GM23338 (cell line): Measurements from ENCODE around the gene BRD3. TPM values are rescaled to one million over a fixed set of nuclear protein-coding genes. Genes with fewer than 3 reads are reported as not detected.

Experiments used
- ATAC-seq: fragments of 200-7000 bp; cut with Tn5 transposase; 3 replicates; pipeline ENCODE4 v1.9.1; 2020
- DNase-seq: peaks from one replicate; pipeline ENCODE4 v3.0.0-alpha.2; 2015; ENCODE audit warnings: low spot score
- H2AFZ ChIP-seq: fragments of 200-600 bp; sonication (generic); 2 replicates; pipeline ENCODE4 v1.8.0; 2016; ENCODE audit warnings: antibody characterized with exemption, mild to moderate bottlenecking, moderate library complexity
- H3F3A ChIP-seq: fragments of 200-600 bp; sonication (generic); replicated peaks from 2 replicates; pipeline ENCODE4 v1.8.0; 2017; ENCODE audit warnings: antibody characterized with exemption, mixed run types, low read depth
- H3K27ac ChIP-seq: fragments of 200-600 bp; sonication (generic); 2 replicates; pipeline ENCODE4 v1.6.1; 2016; ENCODE audit warnings: low read depth
- H3K27me3 ChIP-seq: fragments of 200-600 bp; sonication (generic); 2 replicates; pipeline ENCODE4 v1.8.0; 2016; ENCODE audit warnings: mild to moderate bottlenecking, mixed run types, moderate library complexity; ENCODE audit not compliant: insufficient read depth
- H3K36me3 ChIP-seq: fragments of 200-600 bp; sonication (generic); 2 replicates; pipeline ENCODE4 v1.8.0; 2016; ENCODE audit warnings: mild to moderate bottlenecking; ENCODE audit not compliant: insufficient read depth
- H3K4me1 ChIP-seq: fragments of 200-600 bp; sonication (generic); 2 replicates; pipeline ENCODE4 v1.8.0; 2016; ENCODE audit warnings: mild to moderate bottlenecking, moderate library complexity; ENCODE audit not compliant: insufficient read depth
- H3K4me2 ChIP-seq: fragments of 200-600 bp; sonication (generic); 2 replicates; pipeline ENCODE4 v1.7.1; 2017; ENCODE audit warnings: mixed run types
- H3K4me3 ChIP-seq: fragments of 200-600 bp; sonication (generic); 2 replicates; pipeline ENCODE4 v1.6.1; 2016; ENCODE audit warnings: mixed run types
- H3K79me2 ChIP-seq: fragments of 200-600 bp; sonication (generic); replicated peaks from 2 replicates; pipeline ENCODE4 v1.8.0; 2017; ENCODE audit warnings: mild to moderate bottlenecking; ENCODE audit not compliant: insufficient read depth
- H3K9me2 ChIP-seq: fragments of 200-600 bp; sonication (generic); 2 replicates; pipeline ENCODE4 v1.8.0; 2017; ENCODE audit not compliant: insufficient read depth
- H4K20me1 ChIP-seq: fragments of 200-600 bp; sonication (generic); replicated peaks from 2 replicates; pipeline ENCODE4 v1.8.0; 2017; ENCODE audit warnings: mild to moderate bottlenecking; ENCODE audit not compliant: insufficient read depth
- H3K27ac Mint-ChIP-seq: 2 replicates; pipeline ENCODE4 v1.8.0; 2020; ENCODE audit warnings: inconsistent platforms, mild to moderate bottlenecking, moderate library complexity, mixed read lengths
- H3K27me3 Mint-ChIP-seq: 3 replicates; pipeline ENCODE4 v1.8.0; 2022; ENCODE audit warnings: low read depth, mild to moderate bottlenecking, moderate library complexity, mixed read lengths, inconsistent platforms; ENCODE audit not compliant: insufficient read depth, poor library complexity
- H3K36me3 Mint-ChIP-seq: 3 replicates; pipeline ENCODE4 v1.8.0; 2021; ENCODE audit warnings: low read depth, mild to moderate bottlenecking, inconsistent platforms, moderate library complexity, mixed read lengths
- H3K4me1 Mint-ChIP-seq: 3 replicates; pipeline ENCODE4 v1.8.0; 2020; ENCODE audit warnings: mild to moderate bottlenecking, inconsistent platforms, mixed read lengths
- H3K4me3 Mint-ChIP-seq: 3 replicates; pipeline ENCODE4 v1.8.0; 2021; ENCODE audit warnings: moderate library complexity, mild to moderate bottlenecking, inconsistent platforms, mixed read lengths
- H3K9me3 Mint-ChIP-seq: 3 replicates; pipeline ENCODE4 v1.8.0; 2020; ENCODE audit warnings: moderate library complexity, mild to moderate bottlenecking, inconsistent platforms, mixed read lengths
- CREB1 ChIP-seq: fragments of 250-450 bp; sonication (Bioruptor Pico); IDR thresholded peaks from 2 replicates; pipeline ENCODE4 v1.5.0; 2020; ENCODE audit warnings: low read depth, mild to moderate bottlenecking, moderate library complexity
- EZH2 ChIP-seq: fragments of 200-600 bp; sonication (generic); IDR thresholded peaks from one replicate; pipeline ENCODE4 v1.8.0; 2017; ENCODE audit warnings: antibody characterized with exemption, mild to moderate bottlenecking, low read depth; ENCODE audit not compliant: unreplicated experiment
- EZH2phosphoT487 ChIP-seq: fragments of 200-600 bp; sonication (generic); IDR thresholded peaks from one replicate; pipeline ENCODE4 v1.8.1; 2018; ENCODE audit warnings: antibody characterized with exemption; ENCODE audit not compliant: unreplicated experiment
- JUNB ChIP-seq: IDR thresholded peaks from one replicate; pipeline ENCODE4 v1.6.1; 2016; ENCODE audit warnings: antibody characterized with exemption; ENCODE audit not compliant: unreplicated experiment
- NANOG ChIP-seq: IDR thresholded peaks from 2 replicates; pipeline ENCODE4 v1.6.1; 2016; ENCODE audit warnings: antibody characterized with exemption, borderline replicate concordance
- POLR2AphosphoS5 ChIP-seq: IDR thresholded peaks from 2 replicates; pipeline ENCODE4 v1.6.1; 2016; ENCODE audit warnings: antibody characterized with exemption, low read depth
- STAT1 ChIP-seq: IDR thresholded peaks from one replicate; pipeline ENCODE4 v1.6.1; 2016; ENCODE audit warnings: antibody characterized with exemption; ENCODE audit not compliant: unreplicated experiment
- ZNF114 ChIP-seq: fragments of 250-450 bp; sonication (Bioruptor Pico); IDR thresholded peaks from 2 replicates; pipeline ENCODE4 v1.5.0; 2020; ENCODE audit warnings: mild to moderate bottlenecking, moderate library complexity
- ZNF331 ChIP-seq: fragments of 250-450 bp; sonication (Bioruptor Pico); IDR thresholded peaks from 2 replicates; pipeline ENCODE4 v1.5.0; 2020; ENCODE audit warnings: low read depth, mild to moderate bottlenecking, moderate library complexity
- ZNF462 ChIP-seq: fragments of 250-450 bp; sonication (Bioruptor Pico); IDR thresholded peaks from 2 replicates; pipeline ENCODE4 v1.5.0; 2020; ENCODE audit warnings: mild to moderate bottlenecking, moderate library complexity
- polyA plus RNA-seq: library from polyadenylated mRNA; unstranded; fragments of >200 nt; fragmentation: Nextera tagmentation; extraction: Ambion mirVana; gene quantifications from 2 replicates; pipeline ENCODE4 v1.2.1, GENCODE V29; 2016
- total RNA-seq: library from RNA; depleted of rRNA; stranded (reverse); fragments of >200 nt; shearing (Covaris generic); gene quantifications from 2 replicates; pipeline ENCODE4 v1.2.3, GENCODE V29; 2014
- TF ChIP-seq, protein P1 (sequence below), 2 experiments: fragments of 200-600 bp in 1 of 2; sonication (generic) in 1 of 2; conservative IDR thresholded peaks; 2 replicates each; pipeline versions ENCODE4 v1.5.1 to v1.6.1; 2016 to 2017; ENCODE audit warnings: antibody characterized with exemption in 2 of 2, low read depth in 2 of 2, mild to moderate bottlenecking in 2 of 2, moderate library complexity in 1 of 2
- TF ChIP-seq, protein P2 (sequence below): IDR thresholded peaks from 2 replicates; pipeline ENCODE4 v1.6.1; 2016; ENCODE audit warnings: antibody characterized with exemption
- TF ChIP-seq, protein P3 (sequence below): IDR thresholded peaks from one replicate; pipeline ENCODE4 v1.6.1; 2018; ENCODE audit warnings: antibody characterized with exemption; ENCODE audit not compliant: unreplicated experiment

Gene BRD3
- total and polyA plus RNA-seq, 2 experiments from 2014 or later = 46.0 to 88.0 TPM

GRCh38 chr9:134030821-134031470 lies 36.9 kb downstream of the BRD3 start:
- no peaks in the 10 kb centered on the region; the same call in 2 of the 3 replicates for H3K9me3 Mint-ChIP-seq
- H3K4me3 Mint-ChIP-seq = no peak overlapping the region
- H3K27ac Mint-ChIP-seq = no peak overlapping the region
- Histone ChIP-seq H3K36me3 (peaks cover 25% of the 10 kb centered on the region; the same call in 1 of the 2 replicates), H3K4me2 (no peak overlapping the region), H3K4me1 (peaks cover 10% of the 10 kb centered on the region), H3K4me3 (no peak overlapping the region), H4K20me1 (no peaks in the 10 kb centered on the region; the same call in 1 of the 2 replicates), H3K27ac (no peak overlapping the region), H3K79me2 (no peaks in the 10 kb centered on the region), H3K27me3 (no peaks in the 10 kb centered on the region), H3F3A (0 out of 2 replicates have a peak, but pooled peaks cover 8% of the 10 kb centered on the region), H2AFZ (no peak overlapping the region), H3K9me2 (no peaks in the 10 kb centered on the region)
- ATAC-seq (no peak), DNase-seq (no peak)
- H3K36me3 Mint-ChIP-seq = peaks cover 44% of the 10 kb centered on the region
- H3K27me3 Mint-ChIP-seq = peaks cover 6% of the 10 kb centered on the region
- peaks cover 8% of the 10 kb centered on the region for H3K4me1 Mint-ChIP-seq
- no peak for TF ChIP-seq NANOG
- TF ChIP-seq, protein P1, sequence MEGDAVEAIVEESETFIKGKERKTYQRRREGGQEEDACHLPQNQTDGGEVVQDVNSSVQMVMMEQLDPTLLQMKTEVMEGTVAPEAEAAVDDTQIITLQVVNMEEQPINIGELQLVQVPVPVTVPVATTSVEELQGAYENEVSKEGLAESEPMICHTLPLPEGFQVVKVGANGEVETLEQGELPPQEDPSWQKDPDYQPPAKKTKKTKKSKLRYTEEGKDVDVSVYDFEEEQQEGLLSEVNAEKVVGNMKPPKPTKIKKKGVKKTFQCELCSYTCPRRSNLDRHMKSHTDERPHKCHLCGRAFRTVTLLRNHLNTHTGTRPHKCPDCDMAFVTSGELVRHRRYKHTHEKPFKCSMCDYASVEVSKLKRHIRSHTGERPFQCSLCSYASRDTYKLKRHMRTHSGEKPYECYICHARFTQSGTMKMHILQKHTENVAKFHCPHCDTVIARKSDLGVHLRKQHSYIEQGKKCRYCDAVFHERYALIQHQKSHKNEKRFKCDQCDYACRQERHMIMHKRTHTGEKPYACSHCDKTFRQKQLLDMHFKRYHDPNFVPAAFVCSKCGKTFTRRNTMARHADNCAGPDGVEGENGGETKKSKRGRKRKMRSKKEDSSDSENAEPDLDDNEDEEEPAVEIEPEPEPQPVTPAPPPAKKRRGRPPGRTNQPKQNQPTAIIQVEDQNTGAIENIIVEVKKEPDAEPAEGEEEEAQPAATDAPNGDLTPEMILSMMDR (conservative IDR thresholded peaks at IDR 0.05; ENCODE audit: low read depth in 2 of 2) = no peak
- TF ChIP-seq ZNF114 = no peak
- TF ChIP-seq, protein P2, sequence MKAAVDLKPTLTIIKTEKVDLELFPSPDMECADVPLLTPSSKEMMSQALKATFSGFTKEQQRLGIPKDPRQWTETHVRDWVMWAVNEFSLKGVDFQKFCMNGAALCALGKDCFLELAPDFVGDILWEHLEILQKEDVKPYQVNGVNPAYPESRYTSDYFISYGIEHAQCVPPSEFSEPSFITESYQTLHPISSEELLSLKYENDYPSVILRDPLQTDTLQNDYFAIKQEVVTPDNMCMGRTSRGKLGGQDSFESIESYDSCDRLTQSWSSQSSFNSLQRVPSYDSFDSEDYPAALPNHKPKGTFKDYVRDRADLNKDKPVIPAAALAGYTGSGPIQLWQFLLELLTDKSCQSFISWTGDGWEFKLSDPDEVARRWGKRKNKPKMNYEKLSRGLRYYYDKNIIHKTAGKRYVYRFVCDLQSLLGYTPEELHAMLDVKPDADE = no peak
- no peak for TF ChIP-seq POLR2AphosphoS5
- no peak for TF ChIP-seq EZH2
- TF ChIP-seq ZNF331 (CRISPR knock-in tag) = no peak
- no peak for TF ChIP-seq STAT1
- TF ChIP-seq ZNF462 (CRISPR knock-in tag) = no peak
- no peak for TF ChIP-seq CREB1 (CRISPR knock-in tag)
- TF ChIP-seq JUNB = no peak
- TF ChIP-seq, protein P3, sequence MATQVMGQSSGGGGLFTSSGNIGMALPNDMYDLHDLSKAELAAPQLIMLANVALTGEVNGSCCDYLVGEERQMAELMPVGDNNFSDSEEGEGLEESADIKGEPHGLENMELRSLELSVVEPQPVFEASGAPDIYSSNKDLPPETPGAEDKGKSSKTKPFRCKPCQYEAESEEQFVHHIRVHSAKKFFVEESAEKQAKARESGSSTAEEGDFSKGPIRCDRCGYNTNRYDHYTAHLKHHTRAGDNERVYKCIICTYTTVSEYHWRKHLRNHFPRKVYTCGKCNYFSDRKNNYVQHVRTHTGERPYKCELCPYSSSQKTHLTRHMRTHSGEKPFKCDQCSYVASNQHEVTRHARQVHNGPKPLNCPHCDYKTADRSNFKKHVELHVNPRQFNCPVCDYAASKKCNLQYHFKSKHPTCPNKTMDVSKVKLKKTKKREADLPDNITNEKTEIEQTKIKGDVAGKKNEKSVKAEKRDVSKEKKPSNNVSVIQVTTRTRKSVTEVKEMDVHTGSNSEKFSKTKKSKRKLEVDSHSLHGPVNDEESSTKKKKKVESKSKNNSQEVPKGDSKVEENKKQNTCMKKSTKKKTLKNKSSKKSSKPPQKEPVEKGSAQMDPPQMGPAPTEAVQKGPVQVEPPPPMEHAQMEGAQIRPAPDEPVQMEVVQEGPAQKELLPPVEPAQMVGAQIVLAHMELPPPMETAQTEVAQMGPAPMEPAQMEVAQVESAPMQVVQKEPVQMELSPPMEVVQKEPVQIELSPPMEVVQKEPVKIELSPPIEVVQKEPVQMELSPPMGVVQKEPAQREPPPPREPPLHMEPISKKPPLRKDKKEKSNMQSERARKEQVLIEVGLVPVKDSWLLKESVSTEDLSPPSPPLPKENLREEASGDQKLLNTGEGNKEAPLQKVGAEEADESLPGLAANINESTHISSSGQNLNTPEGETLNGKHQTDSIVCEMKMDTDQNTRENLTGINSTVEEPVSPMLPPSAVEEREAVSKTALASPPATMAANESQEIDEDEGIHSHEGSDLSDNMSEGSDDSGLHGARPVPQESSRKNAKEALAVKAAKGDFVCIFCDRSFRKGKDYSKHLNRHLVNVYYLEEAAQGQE = no peak
- no peak for TF ChIP-seq EZH2phosphoT487
